ENCODE measurements around the gene CHAT. TPM values are rescaled to one million over a fixed set of nuclear protein-coding genes. Genes with fewer than 3 reads are reported as not detected.
A peak's percentile ranks its signal among the peaks of the same experiment; 100 is the strongest.

The CHAT gene
- polyA plus RNA-seq, 4 donors: 0.15 to 0.85 (median 0.81) TPM; not detected in 1

DNA sequence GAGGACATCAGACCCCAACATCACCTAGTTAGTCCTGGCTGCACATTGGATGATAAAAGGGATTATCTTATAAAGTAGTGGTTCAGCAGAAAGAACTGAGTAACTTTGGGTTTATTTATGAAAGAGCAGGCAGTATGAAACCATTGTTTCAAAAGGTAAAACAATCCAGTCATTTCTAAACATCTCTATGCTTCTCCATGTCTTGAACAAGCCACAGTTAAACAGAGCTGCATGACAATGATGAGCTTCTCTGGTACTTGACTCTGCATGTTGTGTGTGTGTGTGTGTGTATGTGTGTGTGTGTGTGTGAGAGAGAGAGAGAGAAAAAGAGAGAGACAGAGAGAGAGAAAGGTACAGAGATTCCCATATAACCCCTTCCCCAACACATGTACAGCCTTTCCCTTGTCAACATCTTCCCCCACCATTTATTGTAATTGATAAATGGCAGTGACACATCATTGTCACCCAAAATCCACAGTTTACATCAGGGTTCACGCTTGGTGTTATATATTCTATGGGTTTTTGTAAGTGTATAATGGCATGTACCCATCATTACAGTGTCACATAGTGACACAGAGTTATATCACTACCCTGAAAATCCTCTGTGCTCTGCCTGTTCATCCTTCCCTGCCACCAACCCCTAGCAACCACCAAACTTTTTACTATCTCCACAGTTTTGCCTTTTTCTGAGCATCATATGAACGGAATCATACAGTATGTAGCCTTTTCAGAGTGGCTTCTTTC lies 36.5 kb upstream of the CHAT start:
- DNase-seq (no peak), FAIRE-seq (no peak)
- H3K4me1 ChIP-seq (ENCODE audit: control insufficient read depth in 3 of 3, insufficient read depth in 2 of 3, low read depth in 1 of 3, low read length in 2 of 3): no peaks in the 10 kb centered on the region
- WGBS, 3 donors: 69 to 80% (median 74%) methylated on average over 2 of the region's 2 CpGs
- no peak overlapping the region for H3K27ac ChIP-seq (ENCODE audit: low read depth in 1 of 3, low read length in 2 of 3)
- no peak overlapping the region for H3K4me3 ChIP-seq (ENCODE audit: low read depth in 1 of 3, low read length in 3 of 3)
- H3K27me3 ChIP-seq (ENCODE audit: control insufficient read depth in 3 of 3, insufficient read depth in 3 of 3, low read length in 3 of 3): no peaks in the 10 kb centered on the region
- no peaks in the 10 kb centered on the region for H3K9me3 ChIP-seq (ENCODE audit: control insufficient read depth in 2 of 2, insufficient read depth in 1 of 2, low read depth in 1 of 2, low read length in 1 of 2)
- H3K36me3 ChIP-seq (ENCODE audit: control insufficient read depth in 3 of 3, insufficient read depth in 2 of 3, low read depth in 1 of 3, low read length in 3 of 3): no peaks in the 10 kb centered on the region

DNA sequence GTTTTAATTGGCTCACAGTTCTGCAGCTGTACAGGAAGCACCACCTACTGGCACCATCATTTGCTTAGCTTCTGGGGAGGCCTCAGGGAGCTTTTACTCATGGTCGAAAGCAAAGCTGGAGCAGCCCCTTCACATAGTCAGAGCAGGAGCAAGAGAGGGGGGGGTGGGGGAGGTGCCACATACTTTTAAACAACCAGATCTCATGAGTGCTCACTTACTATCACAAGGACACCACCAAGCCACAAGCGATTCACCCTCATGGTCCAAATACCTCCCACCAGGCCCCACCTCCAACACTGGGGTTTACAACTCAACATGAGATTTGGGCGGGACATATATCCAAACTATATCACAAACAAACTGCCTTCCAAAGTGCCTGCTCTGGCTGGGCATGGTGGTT lies 35.4 kb upstream of the CHAT start:
- FAIRE-seq (no peak), DNase-seq (no peak)
- H3K4me3 ChIP-seq (ENCODE audit: low read depth in 1 of 3, low read length in 3 of 3): no peak overlapping the region
- H3K27me3 ChIP-seq (ENCODE audit: control insufficient read depth in 3 of 3, insufficient read depth in 3 of 3, low read length in 3 of 3): no peaks in the 10 kb centered on the region
- H3K27ac ChIP-seq (ENCODE audit: low read depth in 1 of 3, low read length in 2 of 3): no peak overlapping the region
- H3K36me3 ChIP-seq (ENCODE audit: control insufficient read depth in 3 of 3, insufficient read depth in 2 of 3, low read depth in 1 of 3, low read length in 3 of 3): no peaks in the 10 kb centered on the region
- WGBS, 3 donors: 86 to 88% (median 86%) methylated on average over 3 of the region's 3 CpGs
- no peaks in the 10 kb centered on the region for H3K4me1 ChIP-seq (ENCODE audit: control insufficient read depth in 3 of 3, insufficient read depth in 2 of 3, low read depth in 1 of 3, low read length in 2 of 3)
- H3K9me3 ChIP-seq (ENCODE audit: control insufficient read depth in 2 of 2, insufficient read depth in 1 of 2, low read depth in 1 of 2, low read length in 1 of 2): no peaks in the 10 kb centered on the region

DNA sequence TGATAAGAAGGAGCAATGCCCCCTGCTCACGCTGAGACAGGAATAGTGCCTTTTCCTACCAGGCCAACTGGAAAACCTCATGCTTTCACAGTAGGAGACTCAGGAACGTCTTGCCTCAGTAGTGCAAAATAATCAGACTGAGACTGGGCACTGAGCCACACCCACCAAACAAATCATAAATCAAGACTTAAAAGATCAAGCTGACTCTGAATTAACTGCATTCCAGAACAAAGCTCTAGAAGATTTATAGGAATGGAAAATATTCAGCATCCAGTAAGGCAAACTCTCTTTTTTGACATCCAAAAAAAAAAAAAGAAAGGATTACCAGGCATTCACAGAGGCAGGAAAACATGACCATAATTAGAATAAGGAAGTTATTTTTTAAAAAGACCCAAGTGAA lies 34.2 kb upstream of the CHAT start:
- H3K4me1 ChIP-seq (ENCODE audit: control insufficient read depth in 3 of 3, insufficient read depth in 2 of 3, low read depth in 1 of 3, low read length in 2 of 3): no peaks in the 10 kb centered on the region
- DNase-seq (no peak), FAIRE-seq (no peak)
- 33 to 43% (median 41%) methylated on average over 2 of the region's 2 CpGs for WGBS, 3 donors
- no peak overlapping the region for H3K27ac ChIP-seq (ENCODE audit: low read depth in 1 of 3, low read length in 2 of 3)
- no peak overlapping the region for H3K4me3 ChIP-seq (ENCODE audit: low read depth in 1 of 3, low read length in 3 of 3)
- H3K36me3 ChIP-seq (ENCODE audit: control insufficient read depth in 3 of 3, insufficient read depth in 2 of 3, low read depth in 1 of 3, low read length in 3 of 3): no peaks in the 10 kb centered on the region
- H3K9me3 ChIP-seq (ENCODE audit: control insufficient read depth in 2 of 2, insufficient read depth in 1 of 2, low read depth in 1 of 2, low read length in 1 of 2): no peaks in the 10 kb centered on the region
- H3K27me3 ChIP-seq (ENCODE audit: control insufficient read depth in 3 of 3, insufficient read depth in 3 of 3, low read length in 3 of 3): no peaks in the 10 kb centered on the region

DNA sequence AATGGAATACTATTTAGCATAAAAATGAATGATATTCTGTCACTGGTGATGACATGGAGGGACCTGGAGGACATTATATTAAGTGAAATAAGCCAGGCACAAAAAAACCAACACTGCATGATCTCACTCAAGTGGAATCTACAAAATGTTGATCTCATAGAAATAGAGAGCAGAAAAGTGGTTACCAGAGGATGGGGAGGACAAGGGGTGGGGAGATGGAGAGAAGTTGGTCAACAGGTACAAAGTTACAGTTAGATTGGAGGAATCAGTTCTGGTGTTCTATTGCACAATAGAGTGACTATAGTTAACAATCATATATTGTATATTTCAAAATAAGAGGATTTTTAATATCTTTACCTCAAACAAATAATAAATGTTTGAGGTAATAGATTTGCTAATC lies 28.4 kb upstream of the CHAT start:
- H3K27me3 ChIP-seq (ENCODE audit: control insufficient read depth in 3 of 3, insufficient read depth in 3 of 3, low read length in 3 of 3): peaks cover 0 to 2% (median 0%) of the 10 kb centered on the region in 3 donors
- FAIRE-seq: no peak

DNA sequence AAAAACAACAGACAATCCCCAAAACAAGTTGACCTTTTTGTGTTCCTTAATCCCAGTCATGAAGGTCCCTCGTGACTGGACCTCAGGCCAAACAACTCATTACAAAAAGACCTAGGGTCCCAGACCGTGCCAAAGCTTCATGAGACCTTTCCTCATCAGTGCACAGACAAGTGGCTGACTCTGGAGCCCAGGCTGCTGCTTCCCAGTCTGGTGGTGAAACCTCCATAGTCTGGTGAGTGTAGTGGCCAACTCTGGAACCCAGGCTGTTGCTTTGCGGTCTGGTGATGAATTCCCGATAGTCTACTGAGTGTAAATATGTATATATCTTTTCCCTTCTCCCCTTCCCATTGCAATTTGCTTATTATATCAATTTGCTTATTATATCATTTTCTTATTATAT lies 25.9 kb upstream of the CHAT start:
- Histone ChIP-seq H3K9me3 (ENCODE audit: control insufficient read depth in 2 of 2, insufficient read depth in 1 of 2, low read depth in 1 of 2, low read length in 1 of 2) (peaks cover 0 to 4% of the 10 kb centered on the region in 2 donors), H3K4me3 (ENCODE audit: low read depth in 1 of 3, low read length in 3 of 3) (no peak overlapping the region), H3K27ac (ENCODE audit: low read depth in 1 of 3, low read length in 2 of 3) (no peak overlapping the region), H3K36me3 (ENCODE audit: control insufficient read depth in 3 of 3, insufficient read depth in 2 of 3, low read depth in 1 of 3, low read length in 3 of 3) (no peaks in the 10 kb centered on the region), H3K4me1 (ENCODE audit: control insufficient read depth in 3 of 3, insufficient read depth in 2 of 3, low read depth in 1 of 3, low read length in 2 of 3) (no peaks in the 10 kb centered on the region), H3K27me3 (ENCODE audit: control insufficient read depth in 3 of 3, insufficient read depth in 3 of 3, low read length in 3 of 3) (peaks cover 0 to 2% (median 0%) of the 10 kb centered on the region in 3 donors)
- WGBS, 3 donors: 75 to 82% (median 75%) methylated on average over 4 of the region's 4 CpGs
- DNase-seq (no peak), FAIRE-seq (no peak)

More for the DNA sequence above, 28.4 kb upstream of the CHAT start:
- Histone ChIP-seq H3K9me3 (ENCODE audit: control insufficient read depth in 2 of 2, insufficient read depth in 1 of 2, low read depth in 1 of 2, low read length in 1 of 2) (peaks cover 0 to 4% of the 10 kb centered on the region in 2 donors), H3K4me3 (ENCODE audit: low read depth in 1 of 3, low read length in 3 of 3) (no peak overlapping the region), H3K36me3 (ENCODE audit: control insufficient read depth in 3 of 3, insufficient read depth in 2 of 3, low read depth in 1 of 3, low read length in 3 of 3) (no peaks in the 10 kb centered on the region), H3K4me1 (ENCODE audit: control insufficient read depth in 3 of 3, insufficient read depth in 2 of 3, low read depth in 1 of 3, low read length in 2 of 3) (no peaks in the 10 kb centered on the region), H3K27ac (ENCODE audit: low read depth in 1 of 3, low read length in 2 of 3) (no peak overlapping the region)
- DNase-seq: no peak

DNA sequence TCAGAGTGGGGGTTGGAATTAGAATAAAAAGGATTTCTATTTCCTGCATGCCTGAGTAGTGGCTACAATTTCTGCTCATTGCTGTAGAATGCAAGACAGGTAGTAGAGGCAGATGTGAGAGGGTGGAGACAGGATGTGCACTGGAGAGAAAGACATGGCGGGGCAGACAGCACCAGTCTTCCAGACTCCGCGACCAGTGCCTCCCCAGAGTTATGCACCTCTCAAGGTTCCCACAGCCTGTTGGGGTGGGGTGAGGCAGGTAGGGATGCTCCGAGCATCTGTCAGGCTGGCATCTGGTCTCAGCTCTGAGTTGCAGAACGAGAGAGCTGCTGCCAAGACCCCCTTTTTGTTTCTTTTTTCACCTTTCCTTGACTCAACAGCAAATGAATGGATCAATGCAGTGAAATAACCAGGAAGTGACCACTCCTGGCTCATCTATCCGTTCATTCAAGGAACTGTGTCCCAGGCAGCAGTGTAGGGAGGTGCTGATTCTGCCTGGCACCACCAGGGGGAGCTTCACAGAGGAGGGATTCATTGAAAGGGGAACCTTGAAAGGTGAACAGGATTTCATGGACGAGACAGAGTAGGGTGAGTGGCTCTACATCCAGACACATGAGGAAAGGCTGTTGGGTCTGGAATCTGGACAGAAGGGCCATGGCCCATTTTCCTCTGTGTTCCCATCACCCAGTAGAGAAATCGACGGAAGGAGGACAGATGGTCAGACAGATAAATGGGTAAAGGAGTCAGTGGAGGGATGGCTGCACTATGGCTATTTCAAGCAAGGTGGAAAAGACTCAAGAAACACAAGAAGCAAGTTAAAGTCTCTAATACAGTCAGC lies 20.9 kb upstream of the CHAT start:
- Histone ChIP-seq H3K36me3 (ENCODE audit: control insufficient read depth in 3 of 3, insufficient read depth in 2 of 3, low read depth in 1 of 3, low read length in 3 of 3) (no peaks in the 10 kb centered on the region), H3K27me3 (ENCODE audit: control insufficient read depth in 3 of 3, insufficient read depth in 3 of 3, low read length in 3 of 3) (peaks cover 0 to under 1% (median 0%) of the 10 kb centered on the region in 3 donors), H3K4me1 (ENCODE audit: control insufficient read depth in 3 of 3, insufficient read depth in 2 of 3, low read depth in 1 of 3, low read length in 2 of 3) (no peaks in the 10 kb centered on the region), H3K27ac (ENCODE audit: low read depth in 1 of 3, low read length in 2 of 3) (no peak overlapping the region), H3K4me3 (ENCODE audit: low read depth in 1 of 3, low read length in 3 of 3) (no peak overlapping the region), H3K9me3 (ENCODE audit: control insufficient read depth in 2 of 2, insufficient read depth in 1 of 2, low read depth in 1 of 2, low read length in 1 of 2) (peaks cover 0 to 4% of the 10 kb centered on the region in 2 donors)
- FAIRE-seq (no peak), DNase-seq (peak; percentile 66 to 69)
- 38 to 56% (median 46%) methylated on average over 9 of the region's 9 CpGs for WGBS, 3 donors

DNA sequence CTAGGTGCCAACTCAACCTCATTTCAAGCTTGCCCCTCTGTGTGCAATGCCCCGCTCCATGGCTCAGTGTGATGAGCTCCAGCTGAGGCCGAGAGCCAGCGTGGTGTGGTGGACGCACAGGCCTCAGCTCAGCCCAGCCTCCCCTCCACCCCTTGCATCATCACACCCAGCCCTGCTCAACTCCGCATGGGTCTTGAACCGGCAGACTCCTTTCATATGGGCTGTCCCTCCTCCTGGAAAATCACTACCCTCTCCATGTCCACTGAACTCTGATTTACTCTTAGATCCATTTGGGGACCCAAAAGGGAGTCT lies 20.3 kb upstream of the CHAT start:
- Histone ChIP-seq H3K27ac (ENCODE audit: low read depth in 1 of 3, low read length in 2 of 3) (no peak overlapping the region), H3K36me3 (ENCODE audit: control insufficient read depth in 3 of 3, insufficient read depth in 2 of 3, low read depth in 1 of 3, low read length in 3 of 3) (no peaks in the 10 kb centered on the region), H3K4me1 (ENCODE audit: control insufficient read depth in 3 of 3, insufficient read depth in 2 of 3, low read depth in 1 of 3, low read length in 2 of 3) (no peaks in the 10 kb centered on the region), H3K9me3 (ENCODE audit: control insufficient read depth in 2 of 2, insufficient read depth in 1 of 2, low read depth in 1 of 2, low read length in 1 of 2) (peaks cover 0 to 4% of the 10 kb centered on the region in 2 donors), H3K27me3 (ENCODE audit: control insufficient read depth in 3 of 3, insufficient read depth in 3 of 3, low read length in 3 of 3) (no peaks in the 10 kb centered on the region), H3K4me3 (ENCODE audit: low read depth in 1 of 3, low read length in 3 of 3) (no peak overlapping the region)
- no peak for DNase-seq
- 85 to 91% (median 89%) methylated on average over 6 of the region's 6 CpGs for WGBS, 3 donors
- no peak for FAIRE-seq

DNA sequence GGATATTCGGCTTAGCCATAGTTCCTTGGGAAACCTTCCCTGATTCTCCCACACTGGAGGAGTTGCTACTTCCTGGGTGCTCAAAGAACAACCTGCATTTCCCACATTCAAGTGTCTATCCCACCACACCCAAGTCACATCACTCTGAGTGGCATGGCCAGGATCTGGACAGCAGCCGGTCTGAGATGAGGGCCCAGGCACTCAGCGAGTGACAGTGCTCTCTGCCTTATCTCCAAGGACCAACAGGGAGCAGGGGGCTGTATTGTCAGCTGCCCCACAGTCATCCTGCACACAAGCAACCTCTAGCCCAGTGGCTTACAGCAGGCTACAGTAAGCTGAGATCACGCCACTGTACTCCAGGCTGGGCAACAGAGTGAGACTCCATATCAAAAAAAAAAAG lies 19.8 kb upstream of the CHAT start:
- 60 to 73% (median 61%) methylated on average over 4 of the region's 4 CpGs for WGBS, 3 donors
- Histone ChIP-seq H3K36me3 (ENCODE audit: control insufficient read depth in 3 of 3, insufficient read depth in 2 of 3, low read depth in 1 of 3, low read length in 3 of 3) (no peaks in the 10 kb centered on the region), H3K27me3 (ENCODE audit: control insufficient read depth in 3 of 3, insufficient read depth in 3 of 3, low read length in 3 of 3) (no peaks in the 10 kb centered on the region), H3K4me1 (ENCODE audit: control insufficient read depth in 3 of 3, insufficient read depth in 2 of 3, low read depth in 1 of 3, low read length in 2 of 3) (no peaks in the 10 kb centered on the region), H3K9me3 (ENCODE audit: control insufficient read depth in 2 of 2, insufficient read depth in 1 of 2, low read depth in 1 of 2, low read length in 1 of 2) (peaks cover 0 to 4% of the 10 kb centered on the region in 2 donors), H3K27ac (ENCODE audit: low read depth in 1 of 3, low read length in 2 of 3) (no peak overlapping the region), H3K4me3 (ENCODE audit: low read depth in 1 of 3, low read length in 3 of 3) (no peak overlapping the region)
- no peak for DNase-seq
- no peak for FAIRE-seq
